ENCODE results near the gene MRPL45.

MRPL45 gene

DNA sequence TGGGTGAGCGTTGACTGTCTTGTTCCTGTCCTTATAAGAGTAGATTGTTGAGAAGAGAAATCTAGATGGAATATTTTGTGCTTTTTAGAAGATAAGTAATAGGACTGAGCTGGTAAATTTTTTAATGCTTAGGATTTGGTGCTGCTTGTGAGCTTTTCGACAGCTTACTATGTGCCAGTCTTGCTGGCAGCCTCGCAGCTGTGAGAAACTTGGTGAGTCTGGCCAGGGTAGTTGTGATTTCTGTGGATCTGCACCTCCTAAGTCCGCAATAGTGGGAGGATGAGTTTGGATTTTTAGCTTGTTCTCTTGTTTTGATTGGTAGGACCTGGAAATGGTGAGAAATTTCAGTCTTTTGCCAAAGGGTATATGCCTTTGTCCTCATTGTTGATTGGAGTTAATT, 58.3 kb downstream of the MRPL45 start:
- H3K27ac ChIP-seq (replicated peaks): no peak overlapping the region
- DNase-seq (ENCODE audit: low read depth in 1 of 2, low spot score in 1 of 2): no peak
- H3K27me3 ChIP-seq (ENCODE audit: insufficient read depth, poor library complexity, severe bottlenecking): no peaks in the 10 kb centered on the region
- TF ChIP-seq SPI1 (IDR thresholded peaks at IDR 0.05; ENCODE audit: borderline replicate concordance, low read depth) (no peak), POLR2AphosphoS5 (IDR thresholded peaks at IDR 0.05; ENCODE audit: low read depth) (no peak), GABPA (IDR thresholded peaks at IDR 0.05; ENCODE audit: low read depth) (no peak)
- TF ChIP-seq, protein P1, sequence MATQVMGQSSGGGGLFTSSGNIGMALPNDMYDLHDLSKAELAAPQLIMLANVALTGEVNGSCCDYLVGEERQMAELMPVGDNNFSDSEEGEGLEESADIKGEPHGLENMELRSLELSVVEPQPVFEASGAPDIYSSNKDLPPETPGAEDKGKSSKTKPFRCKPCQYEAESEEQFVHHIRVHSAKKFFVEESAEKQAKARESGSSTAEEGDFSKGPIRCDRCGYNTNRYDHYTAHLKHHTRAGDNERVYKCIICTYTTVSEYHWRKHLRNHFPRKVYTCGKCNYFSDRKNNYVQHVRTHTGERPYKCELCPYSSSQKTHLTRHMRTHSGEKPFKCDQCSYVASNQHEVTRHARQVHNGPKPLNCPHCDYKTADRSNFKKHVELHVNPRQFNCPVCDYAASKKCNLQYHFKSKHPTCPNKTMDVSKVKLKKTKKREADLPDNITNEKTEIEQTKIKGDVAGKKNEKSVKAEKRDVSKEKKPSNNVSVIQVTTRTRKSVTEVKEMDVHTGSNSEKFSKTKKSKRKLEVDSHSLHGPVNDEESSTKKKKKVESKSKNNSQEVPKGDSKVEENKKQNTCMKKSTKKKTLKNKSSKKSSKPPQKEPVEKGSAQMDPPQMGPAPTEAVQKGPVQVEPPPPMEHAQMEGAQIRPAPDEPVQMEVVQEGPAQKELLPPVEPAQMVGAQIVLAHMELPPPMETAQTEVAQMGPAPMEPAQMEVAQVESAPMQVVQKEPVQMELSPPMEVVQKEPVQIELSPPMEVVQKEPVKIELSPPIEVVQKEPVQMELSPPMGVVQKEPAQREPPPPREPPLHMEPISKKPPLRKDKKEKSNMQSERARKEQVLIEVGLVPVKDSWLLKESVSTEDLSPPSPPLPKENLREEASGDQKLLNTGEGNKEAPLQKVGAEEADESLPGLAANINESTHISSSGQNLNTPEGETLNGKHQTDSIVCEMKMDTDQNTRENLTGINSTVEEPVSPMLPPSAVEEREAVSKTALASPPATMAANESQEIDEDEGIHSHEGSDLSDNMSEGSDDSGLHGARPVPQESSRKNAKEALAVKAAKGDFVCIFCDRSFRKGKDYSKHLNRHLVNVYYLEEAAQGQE (IDR thresholded peaks at IDR 0.05; ENCODE audit: insufficient replicate concordance, low read depth): no peak
- TF ChIP-seq, protein P2, sequence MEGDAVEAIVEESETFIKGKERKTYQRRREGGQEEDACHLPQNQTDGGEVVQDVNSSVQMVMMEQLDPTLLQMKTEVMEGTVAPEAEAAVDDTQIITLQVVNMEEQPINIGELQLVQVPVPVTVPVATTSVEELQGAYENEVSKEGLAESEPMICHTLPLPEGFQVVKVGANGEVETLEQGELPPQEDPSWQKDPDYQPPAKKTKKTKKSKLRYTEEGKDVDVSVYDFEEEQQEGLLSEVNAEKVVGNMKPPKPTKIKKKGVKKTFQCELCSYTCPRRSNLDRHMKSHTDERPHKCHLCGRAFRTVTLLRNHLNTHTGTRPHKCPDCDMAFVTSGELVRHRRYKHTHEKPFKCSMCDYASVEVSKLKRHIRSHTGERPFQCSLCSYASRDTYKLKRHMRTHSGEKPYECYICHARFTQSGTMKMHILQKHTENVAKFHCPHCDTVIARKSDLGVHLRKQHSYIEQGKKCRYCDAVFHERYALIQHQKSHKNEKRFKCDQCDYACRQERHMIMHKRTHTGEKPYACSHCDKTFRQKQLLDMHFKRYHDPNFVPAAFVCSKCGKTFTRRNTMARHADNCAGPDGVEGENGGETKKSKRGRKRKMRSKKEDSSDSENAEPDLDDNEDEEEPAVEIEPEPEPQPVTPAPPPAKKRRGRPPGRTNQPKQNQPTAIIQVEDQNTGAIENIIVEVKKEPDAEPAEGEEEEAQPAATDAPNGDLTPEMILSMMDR (IDR thresholded peaks at IDR 0.05; ENCODE audit: insufficient read depth, low read length): no peak
- H3K4me3 ChIP-seq (replicated peaks; ENCODE audit: insufficient read depth, low read length): no peak overlapping the region

DNA sequence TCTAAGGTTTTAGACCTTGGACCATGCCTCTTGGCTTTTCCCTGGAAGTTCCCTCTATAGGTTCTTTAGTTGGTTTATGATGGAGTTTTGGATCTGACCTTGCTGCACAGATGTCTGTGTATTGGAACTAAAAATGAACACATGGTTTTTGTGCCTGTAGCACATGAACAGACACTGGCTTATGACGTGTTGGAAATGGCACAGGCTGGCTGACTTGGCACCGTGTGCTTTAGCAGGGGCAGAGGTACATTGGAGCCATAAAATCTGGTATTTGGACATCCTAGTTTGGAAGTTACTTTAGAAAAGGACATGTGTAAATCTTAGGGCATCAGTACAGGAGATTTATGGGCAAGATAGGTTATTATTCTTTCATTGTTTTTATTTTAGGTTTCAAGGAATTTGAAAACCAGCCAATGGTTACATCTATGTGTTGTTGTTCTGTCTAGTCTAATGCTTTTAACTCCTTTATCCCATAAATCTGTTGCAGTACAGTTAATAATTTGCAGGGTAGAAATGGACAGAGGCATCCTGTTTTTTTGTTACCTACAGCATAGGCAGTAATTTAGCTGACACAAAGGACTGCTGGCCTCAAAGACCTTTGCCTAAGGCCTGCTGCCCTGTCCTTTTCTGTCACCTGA, 60.6 kb downstream of the MRPL45 start:
- DNase-seq (ENCODE audit: low read depth in 1 of 2, low spot score in 1 of 2): no peak
- Histone ChIP-seq H3K27ac (replicated peaks) (no peak overlapping the region), H3K27me3 (ENCODE audit: insufficient read depth, poor library complexity, severe bottlenecking) (no peaks in the 10 kb centered on the region), H3K4me3 (replicated peaks; ENCODE audit: insufficient read depth, low read length) (no peak overlapping the region)
- TF ChIP-seq POLR2AphosphoS5 (IDR thresholded peaks at IDR 0.05; ENCODE audit: low read depth) (no peak), GABPA (IDR thresholded peaks at IDR 0.05; ENCODE audit: low read depth) (no peak), SPI1 (IDR thresholded peaks at IDR 0.05; ENCODE audit: borderline replicate concordance, low read depth) (no peak)
- TF ChIP-seq, protein P2 (IDR thresholded peaks at IDR 0.05; ENCODE audit: insufficient read depth, low read length): no peak
- TF ChIP-seq, protein P1 (IDR thresholded peaks at IDR 0.05; ENCODE audit: insufficient replicate concordance, low read depth): no peak

DNA sequence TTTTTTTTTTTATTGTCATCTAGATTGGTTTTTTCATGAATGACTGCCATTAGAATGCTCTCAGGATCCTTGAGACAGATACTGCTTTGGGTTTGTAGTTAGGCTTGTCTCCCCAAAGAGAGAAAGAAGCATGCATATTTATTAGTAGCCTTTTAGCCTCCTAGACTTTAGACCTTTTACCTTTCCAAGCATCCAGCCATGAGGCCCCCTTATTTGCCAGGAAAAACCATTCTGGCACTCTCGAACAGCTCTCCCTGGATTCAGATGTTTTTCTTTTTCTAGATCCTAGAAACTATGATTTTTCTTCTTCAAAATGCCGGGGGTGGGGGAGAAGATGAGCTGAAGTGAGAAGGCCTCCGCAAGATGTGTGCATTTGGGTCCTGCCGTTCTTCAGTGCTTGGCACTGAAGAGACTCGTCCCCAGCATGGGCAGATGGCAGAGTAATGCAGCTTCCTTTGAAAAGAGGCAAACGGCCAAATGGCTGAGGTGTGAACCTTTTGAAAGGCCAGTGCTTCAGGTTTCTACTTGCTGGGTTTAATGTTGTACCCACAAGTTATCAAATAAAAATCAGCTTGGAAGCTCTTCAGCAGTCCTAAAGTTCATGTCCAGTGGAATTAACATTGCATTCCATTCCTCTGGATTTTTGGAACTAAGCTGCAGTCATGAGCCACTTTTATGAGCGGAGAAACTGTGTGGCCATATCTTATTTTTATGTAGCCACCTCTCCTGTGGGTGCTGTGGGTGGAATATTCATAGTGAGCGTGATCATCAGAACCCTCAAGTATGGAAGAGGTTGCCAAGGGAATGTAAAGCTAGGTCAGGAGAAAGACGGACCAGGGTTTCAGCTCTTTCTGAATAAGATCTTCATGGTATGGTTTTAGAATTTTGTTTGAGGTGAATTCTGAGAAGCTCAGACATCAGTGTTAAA, 61.9 kb downstream of the MRPL45 start:
- Histone ChIP-seq H3K4me3 (replicated peaks; ENCODE audit: insufficient read depth, low read length) (no peak overlapping the region), H3K27me3 (ENCODE audit: insufficient read depth, poor library complexity, severe bottlenecking) (no peaks in the 10 kb centered on the region), H3K27ac (replicated peaks) (no peak overlapping the region)
- DNase-seq (ENCODE audit: low read depth in 1 of 2, low spot score in 1 of 2): no peak
- no peak for TF ChIP-seq POLR2AphosphoS5 (IDR thresholded peaks at IDR 0.05; ENCODE audit: low read depth)
- TF ChIP-seq GABPA (IDR thresholded peaks at IDR 0.05; ENCODE audit: low read depth): no peak
- TF ChIP-seq, protein P1 (IDR thresholded peaks at IDR 0.05; ENCODE audit: insufficient replicate concordance, low read depth): no peak
- TF ChIP-seq SPI1 (IDR thresholded peaks at IDR 0.05; ENCODE audit: borderline replicate concordance, low read depth): no peak
- TF ChIP-seq, protein P2 (IDR thresholded peaks at IDR 0.05; ENCODE audit: insufficient read depth, low read length): no peak
